GM21717 (cell line): ENCODE results near the gene VWA1.
A peak's percentile ranks its signal among the peaks of the same experiment; 100 is the strongest.

Experiments used
- ATAC-seq: cut with Tn5 transposase; IDR thresholded peaks from one replicate; pipeline ENCODE4 v1.9.1; 2021; ENCODE audit warnings: mild to moderate bottlenecking, moderate library complexity; ENCODE audit not compliant: unreplicated experiment

Gene VWA1, protein sequence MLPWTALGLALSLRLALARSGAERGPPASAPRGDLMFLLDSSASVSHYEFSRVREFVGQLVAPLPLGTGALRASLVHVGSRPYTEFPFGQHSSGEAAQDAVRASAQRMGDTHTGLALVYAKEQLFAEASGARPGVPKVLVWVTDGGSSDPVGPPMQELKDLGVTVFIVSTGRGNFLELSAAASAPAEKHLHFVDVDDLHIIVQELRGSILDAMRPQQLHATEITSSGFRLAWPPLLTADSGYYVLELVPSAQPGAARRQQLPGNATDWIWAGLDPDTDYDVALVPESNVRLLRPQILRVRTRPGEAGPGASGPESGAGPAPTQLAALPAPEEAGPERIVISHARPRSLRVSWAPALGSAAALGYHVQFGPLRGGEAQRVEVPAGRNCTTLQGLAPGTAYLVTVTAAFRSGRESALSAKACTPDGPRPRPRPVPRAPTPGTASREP

DNA sequence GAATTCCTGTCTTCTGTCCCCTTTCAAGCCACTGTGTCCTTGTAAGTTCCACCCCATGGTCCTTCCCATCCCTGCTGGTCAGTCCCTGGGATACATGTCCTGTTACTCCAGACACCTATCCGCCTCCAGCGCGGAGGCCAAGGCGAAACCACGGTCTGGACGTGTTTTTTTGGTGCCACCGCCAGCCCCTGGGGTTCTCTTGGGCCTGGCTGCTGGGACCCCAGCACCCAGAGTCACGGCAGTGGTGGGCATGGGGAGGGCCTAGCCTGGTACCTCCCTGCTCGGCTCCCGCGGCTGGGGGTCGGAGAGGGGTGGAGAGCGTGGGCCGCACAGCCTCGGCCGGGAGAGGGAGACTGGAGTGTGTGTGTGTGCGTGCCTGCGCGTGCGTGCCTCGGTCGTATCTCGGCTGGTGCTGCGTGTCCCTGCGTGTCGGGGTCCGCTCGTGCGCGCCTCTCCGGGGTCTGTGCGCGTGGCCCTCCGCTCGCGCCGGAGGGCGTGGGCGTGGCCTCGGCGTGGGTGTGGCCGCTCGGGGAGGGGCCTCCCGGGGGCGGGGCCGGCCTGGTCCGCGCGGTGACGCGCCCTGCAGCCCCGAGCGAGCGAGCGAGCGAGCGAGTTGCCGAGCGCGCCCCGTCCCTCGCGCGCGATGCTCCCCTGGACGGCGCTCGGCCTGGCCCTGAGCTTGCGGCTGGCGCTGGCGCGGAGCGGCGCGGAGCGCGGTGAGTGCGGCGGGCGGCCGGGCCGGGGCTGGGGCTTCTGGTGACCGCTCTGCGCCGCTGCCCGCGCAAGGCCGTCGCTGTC lies at the start of gene VWA1:
Gene VWA1 (plus strand): TSS at position 585 of the 798 bp plus-strand sequence. CDS start 59 bp downstream, at position 644.
- no peak for ATAC-seq

DNA sequence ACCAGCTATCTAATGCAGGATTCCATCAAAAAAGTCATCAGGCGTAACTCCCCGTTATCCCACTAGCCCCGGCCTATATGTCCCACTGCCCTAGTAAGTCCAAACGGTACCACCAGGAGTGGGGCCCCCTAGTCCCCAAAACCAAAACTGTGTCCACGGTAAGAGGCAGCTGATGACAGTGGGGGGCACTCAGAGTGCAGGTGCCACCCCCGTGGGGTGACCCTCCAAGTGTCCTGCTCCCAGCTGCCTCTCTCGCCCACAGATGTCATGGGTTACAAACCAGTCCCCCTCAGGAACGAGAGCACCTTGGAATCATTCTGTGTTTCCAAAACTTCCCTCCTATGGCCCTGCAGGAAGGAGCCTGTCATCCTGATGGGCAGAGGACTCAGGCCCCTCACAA lies 49.6 kb upstream of the VWA1 start:
- ATAC-seq: no peak

DNA sequence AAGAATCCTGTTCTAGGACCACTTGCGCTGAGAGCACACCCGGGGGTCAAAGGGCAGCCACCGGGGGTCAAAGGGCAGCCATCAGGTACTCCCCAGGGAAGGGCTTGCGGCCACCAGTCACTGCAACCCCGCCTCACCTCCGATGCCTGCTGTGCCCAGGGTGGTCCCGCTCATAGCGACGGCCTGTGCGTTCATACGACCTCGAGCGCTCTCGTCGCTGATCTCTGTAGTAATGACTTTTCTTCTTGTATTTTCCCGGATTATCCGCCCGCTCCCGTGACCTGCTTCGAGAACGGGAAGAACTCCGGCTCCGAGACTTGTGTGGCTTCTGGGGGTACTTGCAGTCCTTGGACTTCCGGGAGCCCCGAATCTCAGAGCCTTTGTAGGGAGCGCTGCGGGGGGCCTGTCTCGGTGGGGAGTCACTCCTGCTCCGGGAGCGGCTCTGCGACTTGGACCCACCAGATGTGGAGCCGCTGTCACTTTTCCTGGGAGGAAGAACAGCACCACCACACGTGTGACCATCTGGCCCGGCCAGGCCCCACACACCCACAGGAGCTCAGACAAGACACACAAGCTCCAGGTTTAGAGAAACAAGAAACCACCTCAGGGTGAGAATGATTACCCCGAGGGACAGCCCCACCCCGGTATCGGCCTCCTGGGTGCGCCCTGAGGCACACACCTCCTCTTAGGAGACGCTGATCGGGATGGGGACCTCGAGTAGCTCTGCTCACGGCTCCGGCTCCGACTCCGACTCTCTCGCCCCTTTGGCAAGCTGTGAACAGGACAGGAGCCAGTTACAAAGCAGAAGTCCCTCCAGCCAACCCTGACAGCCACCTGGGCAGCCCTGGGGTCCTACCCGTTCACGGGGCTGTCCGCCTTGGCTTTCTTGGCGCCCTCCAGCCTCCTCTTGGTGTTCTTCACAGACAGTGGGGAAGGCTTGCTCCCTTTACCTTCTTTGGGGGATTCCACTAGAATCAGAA lies 48.1 kb upstream of the VWA1 start:
- ATAC-seq: no peak

DNA sequence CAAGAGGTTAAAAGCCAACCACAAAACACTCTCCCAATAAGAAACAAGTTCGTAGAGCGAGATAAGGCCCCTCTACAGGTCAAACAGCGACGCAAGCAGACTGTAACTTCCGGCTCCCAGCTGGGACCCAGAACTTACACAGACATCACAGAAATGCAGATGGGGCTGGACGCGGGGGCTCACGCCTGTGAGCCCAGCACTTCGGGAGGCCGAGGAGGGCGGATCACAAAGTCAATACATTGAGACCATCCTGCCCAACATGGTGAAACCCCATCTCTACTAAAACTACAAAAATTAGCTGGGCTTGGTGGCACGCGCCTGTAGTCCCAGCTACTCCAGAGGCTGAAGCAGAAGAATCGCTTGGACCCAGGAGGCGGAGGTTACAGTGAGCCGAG lies 47.4 kb upstream of the VWA1 start:
- no peak for ATAC-seq

DNA sequence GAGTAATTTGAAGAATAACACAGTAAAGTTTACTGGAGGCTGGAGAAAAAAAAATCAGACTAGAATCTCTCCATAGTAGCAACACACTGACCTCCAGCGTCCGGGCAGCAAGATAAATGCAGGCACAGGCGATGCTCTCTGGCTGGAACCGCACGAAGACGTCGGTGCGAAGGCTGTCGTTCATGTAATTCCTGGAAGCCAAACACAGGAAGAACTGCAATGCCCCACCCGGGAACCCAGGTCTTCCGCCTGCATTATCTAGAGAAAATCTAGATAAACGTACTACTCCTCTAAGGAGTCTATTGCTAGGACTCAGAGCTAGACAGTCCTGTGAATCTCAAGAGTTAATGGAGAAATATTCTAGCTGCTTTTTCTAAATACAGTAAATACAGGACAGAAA lies 44.8 kb upstream of the VWA1 start:
- ATAC-seq: no peak

DNA sequence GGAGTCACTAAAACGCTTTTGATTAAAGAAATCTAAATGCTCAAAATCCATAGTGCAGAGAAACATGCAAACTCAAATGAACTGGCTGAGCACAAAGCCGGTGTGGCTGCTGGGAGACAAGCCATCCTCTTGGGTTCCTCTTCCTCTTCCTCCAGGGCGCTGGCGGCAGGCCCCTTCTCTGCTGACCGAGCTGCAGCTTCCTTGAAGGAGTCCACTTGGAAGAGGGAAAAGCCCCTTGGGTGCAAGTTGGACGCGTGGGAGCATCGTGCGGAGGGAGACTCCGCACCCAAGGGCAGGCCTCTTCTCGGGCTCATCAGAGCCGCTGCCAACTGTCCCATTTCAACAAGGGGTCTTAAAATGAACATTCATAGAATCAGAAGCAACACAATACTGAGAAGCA lies 44.3 kb upstream of the VWA1 start:
- no peak for ATAC-seq

DNA sequence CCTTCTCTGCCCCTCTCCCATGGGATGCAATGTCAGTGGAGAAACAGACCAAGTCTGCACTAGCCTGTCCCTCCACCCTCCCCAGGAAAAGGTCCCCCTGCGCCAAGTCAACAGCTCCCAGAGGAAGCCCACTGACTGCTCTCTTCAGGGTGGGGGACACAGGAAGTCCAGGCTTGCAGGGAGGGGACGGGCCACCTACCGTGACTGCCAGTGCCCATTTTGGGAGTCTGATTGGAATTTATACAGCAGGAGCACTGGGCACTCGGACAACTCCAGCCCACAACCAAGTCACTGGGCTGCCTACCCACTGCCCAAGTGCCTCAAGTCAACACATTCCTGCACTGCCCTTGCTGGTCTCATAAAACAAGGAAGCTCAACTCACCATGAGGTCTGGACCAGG lies 42.5 kb upstream of the VWA1 start:
- ATAC-seq: no peak

DNA sequence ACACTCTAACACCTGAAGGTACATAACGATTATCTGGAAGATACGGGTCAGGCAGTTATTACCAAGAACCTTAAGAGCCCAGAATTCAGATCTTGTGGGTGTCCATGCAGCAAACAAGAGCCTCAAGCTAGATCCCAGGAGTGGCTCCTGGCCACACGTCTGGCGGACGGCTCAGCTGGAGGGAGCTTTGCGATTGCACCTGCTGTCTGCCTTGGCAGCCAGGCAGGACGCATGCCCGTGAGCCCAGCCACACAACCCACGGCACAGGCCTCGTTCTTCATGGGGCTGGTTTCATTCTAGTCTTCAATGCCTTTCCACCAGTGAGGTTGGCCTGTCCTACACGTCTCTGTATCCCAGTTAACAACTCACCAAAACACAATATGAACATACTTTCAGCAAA lies 42.1 kb upstream of the VWA1 start:
- ATAC-seq: no peak

DNA sequence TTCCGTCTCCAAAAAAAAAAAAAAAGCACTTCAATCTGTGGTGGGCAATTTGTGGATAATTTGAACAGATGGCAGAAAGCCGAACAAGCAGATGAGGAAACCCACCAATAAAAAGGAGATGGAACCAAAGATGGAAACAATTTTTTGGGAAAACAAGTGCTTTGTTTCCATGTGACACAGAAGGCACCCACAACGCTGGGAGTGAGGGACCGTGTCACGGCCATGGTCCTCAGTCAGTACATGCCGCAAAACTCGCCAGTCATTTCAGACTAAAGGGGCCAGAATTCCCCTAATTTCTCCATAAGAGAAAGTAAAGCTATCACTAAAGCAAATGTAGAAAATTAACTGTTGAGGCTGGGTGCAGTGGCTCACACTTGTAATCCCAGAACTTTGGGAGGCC lies 41.4 kb upstream of the VWA1 start:
- ATAC-seq: no peak

DNA sequence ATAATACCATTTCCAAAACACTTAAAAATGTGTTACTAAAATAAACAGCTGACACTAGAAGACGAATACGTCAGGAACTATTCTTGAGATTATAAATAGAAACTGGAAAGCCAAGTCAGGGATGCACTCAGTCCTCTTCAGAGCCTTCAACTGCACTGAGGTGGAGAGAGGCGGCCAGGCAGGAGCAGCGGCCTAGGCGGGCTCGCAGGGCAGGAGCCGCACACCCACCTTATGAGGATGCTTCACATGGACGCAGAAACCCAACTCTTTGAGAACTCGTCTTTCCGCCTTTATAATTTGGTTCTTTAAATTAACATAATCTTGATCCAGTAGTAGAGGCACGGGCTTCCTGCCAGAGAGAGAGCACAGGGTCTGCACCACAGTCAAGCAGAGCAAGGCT lies 40.3 kb upstream of the VWA1 start:
- ATAC-seq: no peak

DNA sequence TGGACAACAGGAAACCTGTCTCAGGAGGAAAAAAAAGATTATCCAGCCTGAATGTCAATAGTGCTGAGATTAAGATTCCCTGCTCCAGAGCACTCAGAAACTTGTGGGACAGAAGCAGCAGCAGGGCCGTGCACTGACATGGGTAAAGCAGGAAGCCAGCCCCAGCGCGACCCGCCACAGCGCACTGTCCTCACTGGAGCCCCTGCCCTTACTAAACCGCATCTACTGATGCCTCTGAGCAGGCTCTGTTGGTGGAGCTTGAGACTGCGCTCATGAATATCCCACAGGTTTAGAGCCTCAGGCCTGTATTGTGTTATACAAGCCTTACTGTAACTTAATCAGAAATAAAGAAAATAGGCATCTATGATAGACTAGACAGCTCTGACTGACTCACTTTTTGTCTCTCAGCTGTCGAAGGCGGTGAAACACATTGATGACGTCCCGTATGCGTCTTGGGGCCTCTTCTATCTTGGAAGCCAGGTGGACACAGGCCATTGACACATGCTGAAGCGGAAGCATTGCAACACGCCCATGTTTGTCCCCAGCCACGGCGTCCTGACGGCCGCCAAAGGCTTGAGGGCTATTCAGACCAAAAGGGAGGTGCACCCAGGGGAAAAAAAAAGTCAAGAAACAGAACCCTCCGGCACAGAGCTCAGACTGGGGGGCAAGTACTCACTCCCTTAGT lies 37.5 kb upstream of the VWA1 start:
- no peak for ATAC-seq

DNA sequence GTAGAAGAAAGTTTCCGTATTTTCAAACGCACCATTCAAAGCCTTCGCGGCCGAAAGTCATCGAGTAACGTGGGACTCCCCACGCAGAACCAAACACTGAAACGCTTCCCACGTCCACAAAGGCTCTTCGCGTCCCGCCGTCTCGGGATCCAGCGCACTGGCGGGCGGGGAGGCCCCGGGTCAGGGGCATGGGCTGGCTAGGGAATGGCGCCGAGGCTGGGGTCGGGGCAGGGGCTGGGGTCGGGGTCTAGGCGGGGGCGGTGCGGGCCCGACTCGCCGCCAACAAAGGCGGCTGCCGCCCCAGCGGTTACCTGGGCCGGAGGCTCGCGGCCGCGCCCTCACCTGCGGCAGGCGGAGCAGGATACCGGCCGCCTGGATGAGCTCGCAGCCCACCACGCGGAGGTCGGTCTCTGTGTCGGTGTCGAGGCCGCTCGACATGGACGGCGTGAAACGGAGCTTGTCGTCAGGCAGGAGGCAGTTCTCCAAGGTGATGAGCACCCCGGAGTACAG lies 36.8 kb upstream of the VWA1 start:
- peak; percentile 1 for ATAC-seq

DNA sequence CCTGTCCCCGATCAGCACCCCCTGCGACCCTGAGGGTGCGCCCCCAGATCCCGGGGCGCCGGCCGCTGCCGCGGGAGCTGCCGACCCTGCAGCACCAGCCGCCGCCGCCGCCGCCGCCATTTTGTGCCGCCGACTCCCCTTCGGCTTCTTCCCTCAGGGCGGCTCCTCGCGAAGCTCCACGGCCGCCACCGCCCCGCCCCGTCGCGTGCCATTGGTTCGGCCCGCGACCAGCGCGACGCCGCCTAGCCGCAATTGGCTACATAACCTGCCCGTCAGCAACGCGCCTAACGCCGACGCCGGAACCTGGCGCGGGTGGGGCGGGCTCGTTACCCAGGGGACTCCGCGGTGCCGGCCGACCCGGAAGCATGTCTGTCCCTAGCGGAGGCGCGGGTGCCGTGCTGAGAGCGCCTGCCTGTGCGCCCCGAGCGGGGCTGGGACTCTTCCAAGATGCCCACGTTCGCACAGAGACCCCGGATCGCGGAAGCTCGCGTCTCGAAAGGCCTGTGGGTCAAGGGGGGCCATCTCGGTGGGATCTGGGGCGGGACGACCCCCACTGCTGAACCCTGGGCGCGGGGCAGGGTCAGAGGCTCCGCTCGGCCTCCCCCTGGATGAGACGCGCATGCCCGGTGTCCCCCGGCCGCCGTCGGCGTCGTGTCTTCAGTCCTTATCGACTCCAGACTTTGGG lies 36.2 kb upstream of the VWA1 start, which contains the start of gene CCNL2:
Gene CCNL2 (minus strand): TSS at position 149 of the 685 bp plus-strand sequence. CDS start 29 bp downstream, at position 120.
- peak; percentile 88 for ATAC-seq

DNA sequence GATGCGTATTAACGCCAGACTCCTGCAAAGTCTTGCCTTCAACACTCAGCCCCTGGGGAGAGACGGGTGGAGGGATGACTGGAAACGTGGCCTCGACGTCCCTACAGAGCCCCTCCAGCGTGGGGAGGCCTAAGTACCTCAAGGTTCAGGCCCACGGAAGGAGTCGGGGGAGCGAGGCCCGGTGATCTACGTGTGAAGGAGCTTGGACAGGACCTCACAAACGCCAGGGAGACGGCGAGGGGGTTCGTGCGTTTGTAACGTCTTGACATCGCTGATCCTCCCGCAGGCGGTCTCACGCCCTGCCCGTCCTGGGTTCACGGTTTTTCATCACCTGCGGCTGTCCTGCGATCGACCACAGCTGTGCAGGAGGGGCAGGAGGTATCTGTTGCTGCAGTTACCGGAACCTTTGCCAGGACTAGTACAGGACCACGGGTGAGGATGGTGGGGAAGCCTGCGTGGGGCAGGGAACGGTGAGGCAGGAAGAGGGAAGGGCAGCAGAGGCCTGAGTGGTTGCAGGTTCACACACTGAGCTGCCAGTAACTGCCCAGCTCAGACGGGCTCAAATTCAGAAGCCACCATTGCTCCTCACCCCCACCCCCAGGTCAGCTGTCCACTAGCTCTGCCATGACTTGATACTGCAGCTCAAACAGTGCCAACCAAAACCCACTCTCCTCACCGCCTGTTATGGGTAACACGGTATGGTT lies 35.5 kb upstream of the VWA1 start:
- ATAC-seq: no peak

DNA sequence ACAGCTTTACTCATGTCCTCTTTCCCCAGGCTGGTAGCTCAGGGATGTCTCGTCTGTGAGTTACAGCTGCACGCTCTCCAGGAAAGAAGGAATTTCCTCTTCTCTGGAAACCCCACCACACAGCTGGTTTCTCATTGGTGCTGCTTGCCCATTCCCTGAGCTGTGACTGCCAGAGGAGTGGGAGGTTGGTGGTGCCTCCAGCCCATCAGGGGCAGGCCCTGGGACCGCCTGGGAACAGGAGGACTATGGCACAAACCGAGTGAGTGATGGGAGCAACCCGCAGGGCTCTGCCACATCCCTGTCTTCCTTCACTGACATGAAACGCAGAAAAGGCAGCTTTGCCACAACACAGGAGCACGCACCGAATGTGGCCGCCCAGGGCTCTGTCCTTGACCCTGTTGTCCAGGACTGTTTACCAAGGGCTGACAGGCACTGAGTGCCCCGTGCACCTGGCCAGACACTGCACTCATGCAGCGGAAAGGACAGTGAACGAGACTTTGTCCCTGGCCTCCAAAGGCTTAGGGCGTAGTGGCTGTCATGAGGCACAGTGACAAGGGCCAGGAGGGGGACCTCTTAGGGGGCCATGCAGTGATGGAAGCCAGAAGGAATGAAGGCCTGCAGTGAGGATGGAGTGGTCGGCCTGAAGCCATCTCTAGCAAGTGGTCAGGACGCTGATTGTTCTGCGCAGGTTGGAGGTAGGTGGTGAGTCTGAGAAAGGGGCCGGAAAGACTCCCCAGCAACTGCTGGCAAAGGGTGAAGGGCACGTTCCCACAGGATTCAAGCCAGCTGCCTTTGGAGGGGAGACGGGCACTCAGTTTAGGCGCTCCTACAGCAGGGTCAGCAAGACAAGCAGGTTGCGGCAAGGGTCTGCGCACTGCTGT lies 34.7 kb upstream of the VWA1 start:
- ATAC-seq: no peak

DNA sequence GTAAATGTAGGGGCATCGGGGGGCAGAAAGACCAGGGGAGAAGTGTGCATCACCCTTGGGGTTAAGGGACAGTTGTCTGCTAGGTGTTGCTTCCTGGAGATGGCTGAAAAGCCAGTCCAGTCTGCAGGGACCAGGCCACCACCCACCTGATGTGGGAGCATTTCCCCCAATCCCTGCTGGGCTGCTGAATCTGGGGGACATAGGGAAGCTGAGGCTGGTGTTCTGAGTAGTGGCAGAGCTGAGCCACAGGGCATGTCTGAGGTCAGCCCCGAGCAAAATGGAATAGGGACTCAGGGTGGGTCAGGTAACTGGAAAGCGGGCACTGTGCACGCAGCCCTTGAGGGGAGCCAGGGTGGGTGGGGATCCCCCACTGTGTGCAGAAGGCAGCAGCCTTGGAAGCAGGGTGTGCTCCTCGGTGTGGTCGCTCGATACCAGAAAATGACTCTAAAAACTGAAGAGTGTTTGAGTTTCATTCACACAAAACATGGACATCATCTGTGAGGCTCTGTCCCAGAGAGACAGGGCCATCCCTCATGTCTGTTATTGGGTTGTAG lies 34.0 kb upstream of the VWA1 start:
- no peak for ATAC-seq

DNA sequence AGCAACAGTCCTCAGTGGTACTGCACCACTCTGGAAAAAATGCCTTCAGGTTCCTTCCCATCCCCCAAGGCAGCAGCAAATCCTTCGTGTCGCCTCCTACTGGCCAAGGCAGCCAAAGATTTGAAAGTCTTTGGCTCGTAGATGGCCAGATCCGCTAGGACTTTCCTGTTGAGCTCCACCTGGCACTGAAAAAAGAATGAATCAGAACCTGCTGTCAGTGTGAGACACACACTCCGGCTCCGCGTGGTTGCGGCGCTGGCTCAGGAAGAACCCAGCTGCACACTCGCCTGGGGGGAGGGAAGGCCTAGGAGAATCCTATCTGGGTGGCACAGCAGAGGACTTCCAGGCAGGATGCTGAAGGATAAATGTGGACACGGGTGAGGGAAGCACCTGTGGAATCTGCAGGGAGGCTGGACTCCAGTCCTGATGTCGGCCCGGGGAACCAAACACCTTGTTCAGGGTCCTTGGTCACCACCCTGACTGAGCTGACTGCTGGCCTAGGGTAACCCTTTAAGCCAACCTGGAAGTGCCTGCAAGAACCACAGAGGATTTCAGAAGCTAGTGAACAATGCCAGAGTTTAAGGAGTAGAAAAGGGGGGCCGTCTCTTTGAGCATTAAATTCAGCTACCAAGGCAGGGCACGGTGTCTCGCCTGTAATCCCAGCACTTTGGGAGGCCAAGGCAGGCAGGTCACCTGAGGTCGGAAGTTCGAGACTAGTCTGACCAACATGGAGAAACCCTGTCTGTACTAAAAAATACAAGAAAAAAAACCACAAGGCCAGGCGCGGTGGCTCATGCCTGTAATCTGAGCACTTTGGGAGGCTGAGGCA lies 33.2 kb upstream of the VWA1 start:
- no peak for ATAC-seq
